Activated CD8-positive, alpha-beta memory T cell treated with anti-CD3 and anti-CD28 coated beads, Interleukin-2, amount 50 U/mL, for 24 hours (primary cell): Measurements from ENCODE around the gene PRPF40A.

Source experiments
- DNase-seq: peaks from one replicate; pipeline ENCODE4 v3.0.0-alpha.2; 2020; ENCODE audit errors: extremely low read depth

PRPF40A gene

GRCh38 chr2:152718076-152718908 lies 1.0 kb upstream of the PRPF40A start, which contains the start of gene ARL6IP6:
Gene ARL6IP6 (plus strand): TSS chr2:152718620. CDS start chr2:152718625, 5 bp downstream.
- DNase-seq, result peak; percentile 86

GRCh38 chr2:152716805-152717227 lies 445 bp downstream of the PRPF40A start:
- DNase-seq, result no peak

GRCh38 chr2:152715854-152716428 lies 1.3 kb downstream of the PRPF40A start:
- no peak for DNase-seq

- no peak for DNase-seq
Measured at GRCh38 chr2:152715112-152715511, 2.1 kb downstream of the PRPF40A start.

- no peak for DNase-seq
Measured at GRCh38 chr2:152710713-152711112, 6.5 kb downstream of the PRPF40A start.

- DNase-seq, result no peak
Measured at GRCh38 chr2:152708742-152709141, 8.5 kb downstream of the PRPF40A start.

- no peak for DNase-seq
Measured at GRCh38 chr2:152706477-152707021, 10.7 kb downstream of the PRPF40A start.

- DNase-seq, result no peak
Measured at GRCh38 chr2:152701198-152701597, 16.1 kb downstream of the PRPF40A start.

GRCh38 chr2:152696476-152696875 lies 20.8 kb downstream of the PRPF40A start:
- DNase-seq, result no peak

GRCh38 chr2:152695763-152696162 lies 21.5 kb downstream of the PRPF40A start:
- DNase-seq, result no peak

- peak; percentile 8 for DNase-seq
Measured at GRCh38 chr2:152694161-152694661, 23.1 kb downstream of the PRPF40A start.

GRCh38 chr2:152693033-152693432 lies 24.2 kb downstream of the PRPF40A start:
- no peak for DNase-seq

- DNase-seq, result no peak
Measured at GRCh38 chr2:152686321-152686720, 30.9 kb downstream of the PRPF40A start.

- no peak for DNase-seq
Measured at GRCh38 chr2:152683400-152683799, 33.9 kb downstream of the PRPF40A start.

- DNase-seq, result no peak
Measured at GRCh38 chr2:152682663-152683062, 34.6 kb downstream of the PRPF40A start.

- DNase-seq, result no peak
Measured at GRCh38 chr2:152678808-152679207, 38.5 kb downstream of the PRPF40A start.

GRCh38 chr2:152676461-152676860 lies 40.8 kb downstream of the PRPF40A start:
- DNase-seq, result no peak

- no peak for DNase-seq
Measured at GRCh38 chr2:152674334-152674733, 42.9 kb downstream of the PRPF40A start.

GRCh38 chr2:152664725-152665124 lies 52.5 kb downstream of the PRPF40A start:
- no peak for DNase-seq

GRCh38 chr2:152661076-152661475 lies 56.2 kb downstream of the PRPF40A start:
- DNase-seq, result no peak

GRCh38 chr2:152658221-152658620 lies 59.0 kb downstream of the PRPF40A start:
- no peak for DNase-seq

GRCh38 chr2:152657043-152657442 lies 60.2 kb downstream of the PRPF40A start:
- no peak for DNase-seq

- DNase-seq, result no peak
Measured at GRCh38 chr2:152655880-152656279, 61.4 kb downstream of the PRPF40A start.
